Spleen (tissue), 11 donors: ENCODE results near the gene LRP1. TPM values are rescaled to one million over a fixed set of nuclear protein-coding genes. Genes with fewer than 3 reads are reported as not detected.
A peak's percentile ranks its signal among the peaks of the same experiment; 100 is the strongest.

ENCODE experiments used
- DNase-seq: peaks from one replicate; pipeline ENCODE4 v3.0.0-alpha.2; 2020
- H3K27ac ChIP-seq, 8 donors: fragments of 200-600 bp; sonication (generic) in 7 of 8; 1 replicate in 4 of 8; 2 replicates in 4 of 8; pipeline versions ENCODE4 v1.5.0 to v1.8.0; 2016 to 2021; ENCODE audit warnings: inconsistent platforms in 4 of 8, mild to moderate bottlenecking in 4 of 8, moderate library complexity in 1 of 8
- H3K27me3 ChIP-seq, 7 donors: fragments of 200-600 bp; sonication (generic) in 6 of 7; replicated peaks in 1 of 7; 1 replicate in 4 of 7; 2 replicates in 3 of 7; pipeline versions ENCODE4 v1.5.0 to v1.8.0; 2016 to 2021; ENCODE audit warnings: inconsistent platforms in 3 of 7, mild to moderate bottlenecking in 1 of 7
- H3K36me3 ChIP-seq, 6 donors: fragments of 200-600 bp; sonication (generic) in 5 of 6; 1 replicate in 4 of 6; 2 replicates in 2 of 6; pipeline versions ENCODE4 v1.5.0 to v1.8.0; 2016 to 2021; ENCODE audit warnings: inconsistent platforms in 2 of 6
- H3K4me1 ChIP-seq, 6 donors: fragments of 200-600 bp; sonication (generic) in 5 of 6; 1 replicate in 3 of 6; 2 replicates in 3 of 6; pipeline versions ENCODE4 v1.5.0 to v1.8.0; 2016 to 2021; ENCODE audit warnings: inconsistent platforms in 3 of 6
- H3K4me3 ChIP-seq, 8 donors: fragments of 200-600 bp; sonication (generic) in 7 of 8; 1 replicate in 4 of 8; 2 replicates in 4 of 8; pipeline versions ENCODE4 v1.5.0 to v1.8.0; 2016 to 2021; ENCODE audit warnings: inconsistent platforms in 4 of 8, mild to moderate bottlenecking in 4 of 8, moderate library complexity in 2 of 8
- H3K9me3 ChIP-seq, 8 donors: fragments of 200-600 bp; sonication (generic) in 7 of 8; 1 replicate in 4 of 8; 2 replicates in 4 of 8; pipeline versions ENCODE4 v1.5.0 to v1.8.0; 2016 to 2021; ENCODE audit warnings: inconsistent platforms in 4 of 8
- POLR2A ChIP-seq, 3 donors: fragments of 450-650 bp; IDR thresholded peaks; one replicate each; pipeline ENCODE4 v1.5.1; 2017; ENCODE audit warnings: antibody characterized with exemption in 3 of 3, mild to moderate bottlenecking in 1 of 3
- POLR2AphosphoS5 ChIP-seq, 3 donors: sonication (generic); formaldehyde crosslinking; IDR thresholded peaks; one replicate each; pipeline ENCODE4 v1.5.1; 2017; ENCODE audit warnings: antibody characterized with exemption in 3 of 3
- WGBS, 5 donors: extraction: QIAGEN DNeasy Blood & Tissue Kit in 3 of 5; methylation state at CpG; one replicate each; pipeline versions ENCODE4 v1.1.5 to v1.1.7; 2013 to 2018; 5-methylcytosine and 5-hydroxymethylcytosine counted together
- intact Hi-C: fragments of 100-400 bp; cut with DNase I; formaldehyde crosslinking; loops from one replicate; pipeline ENCODE4 v1.15.0; 2023; ENCODE audit warnings: low total_unique reads
- polyA plus RNA-seq, 3 donors: library from polyadenylated mRNA; stranded (reverse); fragments of 200-250 nt; gene quantifications; one replicate each; pipeline ENCODE4 v1.2.1, GENCODE V29; 2013
- total RNA-seq, 7 donors: library from RNA; depleted of rRNA in 3 of 7; stranded (reverse); fragments of >200 nt in 3 of 7; fragmentation: NEBNext Ultra II Directional in 4 of 7; extraction: Animal tissue kit (Norgen Biotek cat#: 25700) in 4 of 7; gene quantifications; one replicate each; pipeline versions ENCODE4 v1.1.0 to v1.2.1, GENCODE V29; 2016 to 2021
- TF ChIP-seq, protein P1 (sequence below), 11 experiments: fragments of 200-600 bp in 7 of 11; fragments of 450-650 bp in 4 of 11; sonication (generic) in 4 of 11; IDR thresholded peaks in 8 of 11; conservative IDR thresholded peaks in 3 of 11; 1 replicate in 7 of 11; 2 replicates in 4 of 11; pipeline versions ENCODE4 v1.4.0 to v1.8.0; 2016 to 2021; ENCODE audit warnings: antibody characterized with exemption in 11 of 11, inconsistent platforms in 4 of 11, mild to moderate bottlenecking in 1 of 11
- donor health status: healthy with polysubstance abuse.
- donor health status: DM: no; HTN: no; CAD: no; lungs with moderate emphysema.
- donor health status: DM: no; HTN: no; CAD: no.
- donor health status: Bipolar disorder and iron deficiency.
- donor health status: healthy.
- donor health status: DM: no; HTN: no; CAD: no.
- donor health status: DM: yes; HTN: yes; CAD: no.

LRP1 gene
- total and polyA plus RNA-seq, 10 donors, result 8.9 to 216 (median 159) TPM

GRCh38 chr12:57089271-57090245 lies 38.7 kb upstream of the LRP1 start:
- Histone ChIP-seq H3K27ac (peak overlapping the region; percentile 82 to 99 (median 97)), H3K27me3 (no peaks in the 10 kb centered on the region), H3K9me3 (no peaks in the 10 kb centered on the region), H3K36me3 (peaks cover 0 to 33% (median 20%) of the 10 kb centered on the region in 6 donors), H3K4me1 (peaks cover 30 to 86% (median 64%) of the 10 kb centered on the region in 6 donors), H3K4me3 (peak overlapping the region; percentile 46 to 96 (median 84))
- intact Hi-C loops, result no loop called here
- WGBS, 5 donors, result 1 to 2% (median 1%) methylated on average over 35 to 45 of the region's 45 CpGs
- TF ChIP-seq POLR2AphosphoS5 (IDR thresholded peaks at IDR 0.05), result peak; percentile 76 to 87 (median 84)
- TF ChIP-seq, protein P1, sequence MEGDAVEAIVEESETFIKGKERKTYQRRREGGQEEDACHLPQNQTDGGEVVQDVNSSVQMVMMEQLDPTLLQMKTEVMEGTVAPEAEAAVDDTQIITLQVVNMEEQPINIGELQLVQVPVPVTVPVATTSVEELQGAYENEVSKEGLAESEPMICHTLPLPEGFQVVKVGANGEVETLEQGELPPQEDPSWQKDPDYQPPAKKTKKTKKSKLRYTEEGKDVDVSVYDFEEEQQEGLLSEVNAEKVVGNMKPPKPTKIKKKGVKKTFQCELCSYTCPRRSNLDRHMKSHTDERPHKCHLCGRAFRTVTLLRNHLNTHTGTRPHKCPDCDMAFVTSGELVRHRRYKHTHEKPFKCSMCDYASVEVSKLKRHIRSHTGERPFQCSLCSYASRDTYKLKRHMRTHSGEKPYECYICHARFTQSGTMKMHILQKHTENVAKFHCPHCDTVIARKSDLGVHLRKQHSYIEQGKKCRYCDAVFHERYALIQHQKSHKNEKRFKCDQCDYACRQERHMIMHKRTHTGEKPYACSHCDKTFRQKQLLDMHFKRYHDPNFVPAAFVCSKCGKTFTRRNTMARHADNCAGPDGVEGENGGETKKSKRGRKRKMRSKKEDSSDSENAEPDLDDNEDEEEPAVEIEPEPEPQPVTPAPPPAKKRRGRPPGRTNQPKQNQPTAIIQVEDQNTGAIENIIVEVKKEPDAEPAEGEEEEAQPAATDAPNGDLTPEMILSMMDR (IDR thresholded peaks at IDR 0.05 in 8 of 11, conservative IDR thresholded peaks at IDR 0.05 in 3 of 11), result no peak
- peak in 1 of 3 donors; percentile 29 for TF ChIP-seq POLR2A (IDR thresholded peaks at IDR 0.05)
- DNase-seq, result peak; percentile 89

DNA sequence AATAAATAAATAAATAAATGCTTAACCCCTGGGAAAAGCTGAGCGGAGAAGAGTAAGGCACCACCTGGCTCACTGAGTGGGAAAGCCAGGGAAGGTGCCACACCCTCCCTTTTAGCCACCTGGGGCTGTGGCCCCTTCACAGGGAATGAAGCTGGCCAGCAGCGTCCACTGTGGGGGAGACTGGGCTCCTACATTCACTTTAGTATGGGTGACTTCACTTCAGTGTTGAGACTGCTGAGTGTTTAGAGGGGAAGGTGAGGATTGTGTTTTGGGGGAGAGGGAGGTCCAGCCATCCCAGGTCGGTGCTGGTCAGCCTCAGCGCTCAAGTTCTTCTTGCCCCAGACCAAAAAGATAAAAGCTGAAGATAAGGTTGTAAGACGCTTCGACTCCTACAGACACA lies 37.8 kb upstream of the LRP1 start:
- Histone ChIP-seq H3K27ac (peak overlapping the region; percentile 61 to 99 (median 96)), H3K4me1 (peaks cover 30 to 94% (median 70%) of the 10 kb centered on the region in 6 donors), H3K4me3 (peak overlapping the region; percentile 46 to 96 (median 84)), H3K36me3 (peaks cover 0 to 42% (median 28%) of the 10 kb centered on the region in 6 donors), H3K27me3 (no peaks in the 10 kb centered on the region), H3K9me3 (no peaks in the 10 kb centered on the region)
- no peak for DNase-seq
- intact Hi-C loops, result no loop called here
- 63 to 84% (median 76%) methylated on average over 6 of the region's 6 CpGs for WGBS, 5 donors
- TF ChIP-seq POLR2A (IDR thresholded peaks at IDR 0.05) (no peak), POLR2AphosphoS5 (IDR thresholded peaks at IDR 0.05) (no peak)
- TF ChIP-seq, protein P1 (IDR thresholded peaks at IDR 0.05 in 8 of 11, conservative IDR thresholded peaks at IDR 0.05 in 3 of 11), result no peak

DNA sequence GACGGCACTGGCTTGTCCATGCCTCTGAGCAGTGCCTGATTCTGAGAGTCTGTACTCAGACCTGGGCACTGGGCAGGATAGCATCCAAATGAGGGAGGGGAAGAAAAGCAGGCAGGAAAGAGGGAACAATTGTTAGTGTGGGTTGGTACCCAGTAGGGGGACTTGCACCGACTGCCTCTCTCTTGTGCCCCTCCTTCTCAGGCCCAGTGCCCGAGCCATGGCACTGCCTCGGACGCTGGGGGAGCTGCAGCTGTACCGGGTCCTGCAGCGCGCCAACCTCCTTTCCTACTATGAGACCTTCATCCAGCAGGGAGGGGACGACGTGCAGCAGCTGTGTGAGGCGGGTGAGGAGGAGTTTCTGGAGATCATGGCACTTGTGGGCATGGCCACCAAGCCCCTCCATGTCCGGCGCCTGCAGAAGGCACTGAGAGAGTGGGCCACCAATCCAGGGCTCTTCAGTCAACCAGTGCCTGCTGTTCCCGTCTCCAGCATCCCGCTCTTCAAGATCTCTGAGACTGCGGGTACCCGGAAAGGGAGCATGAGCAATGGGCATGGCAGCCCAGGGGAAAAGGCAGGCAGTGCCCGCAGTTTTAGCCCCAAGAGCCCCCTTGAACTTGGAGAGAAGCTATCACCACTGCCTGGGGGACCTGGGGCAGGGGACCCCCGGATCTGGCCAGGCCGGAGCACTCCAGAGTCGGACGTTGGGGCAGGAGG lies 37.2 kb upstream of the LRP1 start:
- H3K4me3 ChIP-seq, result peak overlapping the region in 7 of 8 donors; percentile 46 to 96 (median 84)
- H3K27me3 ChIP-seq, result no peaks in the 10 kb centered on the region
- peaks cover 0 to 48% (median 33%) of the 10 kb centered on the region in 6 donors for H3K36me3 ChIP-seq
- no peak for DNase-seq
- WGBS, 5 donors, result 74 to 89% (median 84%) methylated on average over 18 to 22 of the region's 22 CpGs
- H3K4me1 ChIP-seq, result peaks cover 25 to 93% (median 64%) of the 10 kb centered on the region in 6 donors
- intact Hi-C loops, result no loop called here
- TF ChIP-seq POLR2A (IDR thresholded peaks at IDR 0.05), result no peak
- TF ChIP-seq POLR2AphosphoS5 (IDR thresholded peaks at IDR 0.05), result peak in 1 of 3 donors; percentile 37
- H3K27ac ChIP-seq, result peak overlapping the region in 6 of 8 donors; percentile 61 to 99 (median 97)
- no peaks in the 10 kb centered on the region for H3K9me3 ChIP-seq

DNA sequence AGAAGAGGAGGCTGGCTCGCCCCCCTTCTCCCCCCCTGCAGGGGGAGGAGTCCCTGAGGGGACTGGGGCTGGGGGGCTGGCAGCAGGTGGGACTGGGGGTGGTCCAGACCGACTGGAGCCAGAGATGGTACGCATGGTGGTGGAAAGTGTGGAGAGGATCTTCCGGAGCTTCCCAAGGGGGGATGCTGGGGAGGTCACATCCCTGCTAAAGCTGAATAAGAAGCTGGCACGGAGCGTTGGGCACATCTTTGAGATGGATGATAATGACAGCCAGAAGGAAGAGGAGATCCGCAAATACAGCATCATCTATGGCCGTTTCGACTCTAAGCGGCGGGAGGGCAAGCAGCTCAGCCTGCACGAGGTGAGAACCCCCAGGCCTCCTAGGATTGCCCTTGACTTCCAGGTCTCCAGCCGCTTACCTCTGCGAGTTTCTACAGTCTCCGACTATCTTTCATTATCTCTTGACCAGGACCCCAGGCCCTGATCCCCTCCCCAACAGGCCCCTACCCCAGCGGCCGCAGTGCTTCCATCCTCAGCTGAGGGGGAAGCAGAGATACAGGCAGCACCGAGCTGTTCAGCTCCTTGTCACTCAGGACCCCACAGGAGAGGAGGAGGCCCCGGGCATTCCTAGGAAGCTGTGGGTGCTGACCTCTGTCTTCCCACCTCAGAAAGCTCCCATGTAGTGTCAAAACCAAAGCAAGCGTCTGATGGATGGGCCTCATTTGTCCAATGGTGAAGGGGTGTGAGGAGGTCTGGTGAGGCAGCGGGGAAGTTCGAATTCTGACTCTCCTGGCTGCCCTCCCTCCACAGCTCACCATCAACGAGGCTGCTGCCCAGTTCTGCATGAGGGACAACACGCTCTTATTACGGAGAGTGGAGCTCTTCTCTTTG lies 36.4 kb upstream of the LRP1 start:
- intact Hi-C loops, result no loop called here
- peak overlapping the region in 5 of 8 donors; percentile 2 to 99 (median 84) for H3K27ac ChIP-seq
- peak overlapping the region in 4 of 8 donors; percentile 80 to 96 (median 94) for H3K4me3 ChIP-seq
- H3K4me1 ChIP-seq, result peaks cover 19 to 89% (median 56%) of the 10 kb centered on the region in 6 donors
- DNase-seq, result no peak
- WGBS, 5 donors, result 72 to 92% (median 86%) methylated on average over 24 to 25 of the region's 25 CpGs
- peaks cover 0 to 56% (median 41%) of the 10 kb centered on the region in 6 donors for H3K36me3 ChIP-seq
- no peaks in the 10 kb centered on the region for H3K9me3 ChIP-seq
- TF ChIP-seq POLR2AphosphoS5 (IDR thresholded peaks at IDR 0.05) (peak in 1 of 3 donors; percentile 21), POLR2A (IDR thresholded peaks at IDR 0.05) (no peak)
- no peaks in the 10 kb centered on the region for H3K27me3 ChIP-seq
